ENCODE data around the gene DDX1. TPM values are rescaled to one million over a fixed set of nuclear protein-coding genes. Genes with fewer than 3 reads are reported as not detected.

Gene DDX1
- total RNA-seq, 4 donors from 2014 or later = 50.3 to 109 (median 75.2) TPM

DNA sequence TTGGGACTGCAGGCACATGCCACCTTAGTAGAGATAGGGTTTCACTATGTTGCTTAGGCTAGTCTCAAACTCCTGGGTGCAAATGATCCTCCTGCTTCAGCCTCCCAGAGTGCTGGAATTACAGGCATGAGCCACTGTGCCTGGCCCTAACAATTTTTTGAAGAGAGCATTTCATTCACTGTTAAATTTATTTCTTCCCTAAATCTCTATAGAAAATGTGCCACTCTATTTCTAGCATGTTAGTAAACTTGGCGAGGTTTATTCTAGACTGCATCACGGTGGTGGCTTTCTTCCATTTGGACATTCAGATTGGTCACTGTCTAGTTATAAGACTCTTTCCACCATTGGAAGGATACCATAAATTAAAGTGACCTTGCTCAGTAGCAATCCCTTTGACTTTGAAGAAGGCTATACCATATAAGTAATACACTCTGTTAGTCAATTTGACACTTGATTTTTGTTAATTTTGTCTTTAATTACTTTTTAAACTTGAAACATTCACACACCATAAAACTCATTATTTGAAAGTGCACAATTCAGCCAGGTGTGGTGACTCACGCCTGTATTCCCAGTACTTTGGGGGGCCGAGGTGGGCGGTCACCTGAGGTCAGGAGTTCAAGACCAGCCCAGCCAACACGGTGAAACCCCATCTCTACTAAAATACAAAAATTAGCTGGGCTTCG lies 16.2 kb downstream of the DDX1 start:
- TF ChIP-seq, protein P1, sequence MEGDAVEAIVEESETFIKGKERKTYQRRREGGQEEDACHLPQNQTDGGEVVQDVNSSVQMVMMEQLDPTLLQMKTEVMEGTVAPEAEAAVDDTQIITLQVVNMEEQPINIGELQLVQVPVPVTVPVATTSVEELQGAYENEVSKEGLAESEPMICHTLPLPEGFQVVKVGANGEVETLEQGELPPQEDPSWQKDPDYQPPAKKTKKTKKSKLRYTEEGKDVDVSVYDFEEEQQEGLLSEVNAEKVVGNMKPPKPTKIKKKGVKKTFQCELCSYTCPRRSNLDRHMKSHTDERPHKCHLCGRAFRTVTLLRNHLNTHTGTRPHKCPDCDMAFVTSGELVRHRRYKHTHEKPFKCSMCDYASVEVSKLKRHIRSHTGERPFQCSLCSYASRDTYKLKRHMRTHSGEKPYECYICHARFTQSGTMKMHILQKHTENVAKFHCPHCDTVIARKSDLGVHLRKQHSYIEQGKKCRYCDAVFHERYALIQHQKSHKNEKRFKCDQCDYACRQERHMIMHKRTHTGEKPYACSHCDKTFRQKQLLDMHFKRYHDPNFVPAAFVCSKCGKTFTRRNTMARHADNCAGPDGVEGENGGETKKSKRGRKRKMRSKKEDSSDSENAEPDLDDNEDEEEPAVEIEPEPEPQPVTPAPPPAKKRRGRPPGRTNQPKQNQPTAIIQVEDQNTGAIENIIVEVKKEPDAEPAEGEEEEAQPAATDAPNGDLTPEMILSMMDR (IDR thresholded peaks at IDR 0.05; ENCODE audit: low read depth) = no peak

GRCh38 chr2:15608392-15608761 lies 16.7 kb downstream of the DDX1 start:
- TF ChIP-seq, protein P1 (IDR thresholded peaks at IDR 0.05; ENCODE audit: low read depth) = no peak

- TF ChIP-seq, protein P1 (IDR thresholded peaks at IDR 0.05; ENCODE audit: low read depth) = no peak
Measured at GRCh38 chr2:15609341-15610042, 17.8 kb downstream of the DDX1 start.

DNA sequence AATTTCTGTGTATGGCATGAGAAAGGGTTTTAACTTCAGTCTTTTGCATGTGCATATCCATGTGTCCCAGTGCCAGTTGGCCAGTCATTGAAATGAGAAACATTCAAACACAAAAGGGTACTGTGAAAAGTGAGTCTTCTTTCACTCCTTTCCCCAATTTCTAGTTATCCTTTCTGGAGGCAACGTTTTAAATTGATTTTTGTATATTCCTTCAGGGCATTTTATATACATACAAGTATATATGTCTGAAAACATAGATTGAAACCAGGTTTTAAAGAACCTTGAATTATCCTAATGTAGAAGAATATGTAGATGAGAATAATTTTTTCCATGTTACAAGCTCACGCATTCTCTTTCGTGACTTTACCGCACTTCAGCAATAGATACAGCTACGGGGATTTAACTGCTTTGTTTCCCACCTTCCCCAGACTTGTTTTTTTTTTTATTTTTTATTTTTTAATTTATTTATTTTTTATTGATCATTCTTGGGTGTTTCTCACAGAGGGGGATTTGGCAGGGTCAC lies 18.8 kb downstream of the DDX1 start:
- TF ChIP-seq, protein P1 (IDR thresholded peaks at IDR 0.05; ENCODE audit: low read depth) = no peak

GRCh38 chr2:15613736-15614429 lies 22.2 kb downstream of the DDX1 start:
- TF ChIP-seq, protein P1 (IDR thresholded peaks at IDR 0.05; ENCODE audit: low read depth) = no peak

DNA sequence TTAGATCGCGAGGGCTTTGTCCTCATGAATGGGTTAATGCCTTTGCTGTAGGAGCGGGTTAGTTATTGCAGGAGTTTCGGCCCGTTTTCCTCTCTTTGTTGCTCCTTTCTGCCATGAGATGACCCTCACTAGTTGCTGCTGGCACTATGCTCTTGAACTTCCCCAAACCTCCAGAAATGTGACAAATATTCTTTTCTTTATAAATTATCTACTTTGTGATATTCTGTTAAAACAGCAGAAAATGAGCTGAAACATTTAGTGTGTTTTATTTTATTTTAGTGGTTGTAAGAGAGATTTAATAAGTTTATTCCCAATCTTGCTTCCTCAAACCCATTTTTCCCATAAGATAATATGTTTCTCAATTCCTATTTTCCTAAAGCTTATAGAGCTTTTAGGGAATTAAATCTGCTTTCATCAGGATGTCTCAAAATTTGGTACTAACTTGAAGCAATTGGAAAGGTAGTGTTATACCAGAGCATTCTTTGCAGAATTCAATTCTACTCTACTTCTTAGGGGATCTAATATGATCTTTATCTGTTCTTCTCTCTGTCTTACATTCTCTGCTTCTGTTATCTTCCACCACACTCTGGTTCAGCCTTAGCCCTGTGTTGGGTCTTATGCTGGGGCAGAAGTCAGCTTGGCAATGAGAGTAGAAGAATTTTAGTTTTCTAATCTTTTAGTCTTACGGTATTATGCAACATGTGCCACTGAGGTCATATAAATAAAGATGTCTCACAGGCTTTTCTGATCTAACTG lies 23.1 kb downstream of the DDX1 start:
- TF ChIP-seq, protein P1 (IDR thresholded peaks at IDR 0.05; ENCODE audit: low read depth) = no peak

Measured in subcutaneous adipose tissue (tissue), 4 donors.